WTC11 (cell line): ENCODE measurements around the gene TET1.

Experiments
- CREB1 ChIP-seq: sonication (generic); formaldehyde crosslinking; IDR thresholded peaks from 2 replicates; pipeline ENCODE4 v1.8.0; 2023; ENCODE audit warnings: mild to moderate bottlenecking, missing genetic modification reagents
- CREM ChIP-seq: sonication (generic); formaldehyde crosslinking; IDR thresholded peaks from 2 replicates; pipeline ENCODE4 v1.8.1; 2022; ENCODE audit warnings: mild to moderate bottlenecking, missing genetic modification reagents, moderate library complexity
- TF ChIP-seq, protein P1 (sequence below): fragments of 200-600 bp; IDR thresholded peaks from 2 replicates; pipeline ENCODE4 v1.8.0; 2022; ENCODE audit warnings: antibody characterized with exemption
- TF ChIP-seq, protein P2 (sequence below): sonication (generic); formaldehyde crosslinking; IDR thresholded peaks from 2 replicates; pipeline ENCODE4 v1.8.1; 2023; ENCODE audit warnings: mild to moderate bottlenecking, missing genetic modification reagents, moderate library complexity

GRCh38 chr10:68611227-68611626, 51.1 kb downstream of the TET1 start:
- TF ChIP-seq, protein P1, sequence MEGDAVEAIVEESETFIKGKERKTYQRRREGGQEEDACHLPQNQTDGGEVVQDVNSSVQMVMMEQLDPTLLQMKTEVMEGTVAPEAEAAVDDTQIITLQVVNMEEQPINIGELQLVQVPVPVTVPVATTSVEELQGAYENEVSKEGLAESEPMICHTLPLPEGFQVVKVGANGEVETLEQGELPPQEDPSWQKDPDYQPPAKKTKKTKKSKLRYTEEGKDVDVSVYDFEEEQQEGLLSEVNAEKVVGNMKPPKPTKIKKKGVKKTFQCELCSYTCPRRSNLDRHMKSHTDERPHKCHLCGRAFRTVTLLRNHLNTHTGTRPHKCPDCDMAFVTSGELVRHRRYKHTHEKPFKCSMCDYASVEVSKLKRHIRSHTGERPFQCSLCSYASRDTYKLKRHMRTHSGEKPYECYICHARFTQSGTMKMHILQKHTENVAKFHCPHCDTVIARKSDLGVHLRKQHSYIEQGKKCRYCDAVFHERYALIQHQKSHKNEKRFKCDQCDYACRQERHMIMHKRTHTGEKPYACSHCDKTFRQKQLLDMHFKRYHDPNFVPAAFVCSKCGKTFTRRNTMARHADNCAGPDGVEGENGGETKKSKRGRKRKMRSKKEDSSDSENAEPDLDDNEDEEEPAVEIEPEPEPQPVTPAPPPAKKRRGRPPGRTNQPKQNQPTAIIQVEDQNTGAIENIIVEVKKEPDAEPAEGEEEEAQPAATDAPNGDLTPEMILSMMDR: no peak
- TF ChIP-seq, protein P2, sequence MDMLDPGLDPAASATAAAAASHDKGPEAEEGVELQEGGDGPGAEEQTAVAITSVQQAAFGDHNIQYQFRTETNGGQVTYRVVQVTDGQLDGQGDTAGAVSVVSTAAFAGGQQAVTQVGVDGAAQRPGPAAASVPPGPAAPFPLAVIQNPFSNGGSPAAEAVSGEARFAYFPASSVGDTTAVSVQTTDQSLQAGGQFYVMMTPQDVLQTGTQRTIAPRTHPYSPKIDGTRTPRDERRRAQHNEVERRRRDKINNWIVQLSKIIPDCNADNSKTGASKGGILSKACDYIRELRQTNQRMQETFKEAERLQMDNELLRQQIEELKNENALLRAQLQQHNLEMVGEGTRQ (CRISPR knock-in tag): no peak
- TF ChIP-seq CREM (CRISPR knock-in tag): no peak
- no peak for TF ChIP-seq CREB1 (CRISPR knock-in tag)
